Adipocyte (in vitro differentiated cells): Measurements from ENCODE around the gene GPRASP2.
"Not testable (repeated sequence)": the region's sequence is repeated elsewhere in the genome, so short reads cannot be mapped to it uniquely, and the experiment has no call there.

ENCODE experiments used
- DNase-seq: peaks from one replicate; pipeline ENCODE4 v3.0.0-alpha.2; 2015; ENCODE audit warnings: low read depth
- H3K27me3 ChIP-seq: replicated peaks from 2 replicates; pipeline ENCODE4 v1.7.0; 2013; ENCODE audit warnings: mild to moderate bottlenecking, low read length, moderate library complexity; ENCODE audit not compliant: control insufficient read depth, insufficient read depth
- H3K36me3 ChIP-seq: 2 replicates; pipeline ENCODE4 v1.7.0; 2013; ENCODE audit warnings: low read length, mild to moderate bottlenecking, moderate library complexity; ENCODE audit not compliant: control insufficient read depth, insufficient read depth, severe bottlenecking
- H3K4me1 ChIP-seq: 2 replicates; pipeline ENCODE4 v1.7.0; 2013; ENCODE audit warnings: mild to moderate bottlenecking, low read length, moderate library complexity; ENCODE audit not compliant: control insufficient read depth, insufficient read depth
- H3K4me3 ChIP-seq: 2 replicates; pipeline ENCODE4 v1.7.0; 2013; ENCODE audit warnings: mild to moderate bottlenecking, low read length, moderate library complexity
- H3K9ac ChIP-seq: 2 replicates; pipeline ENCODE4 v1.7.0; 2013; ENCODE audit warnings: mild to moderate bottlenecking, low read length, moderate library complexity
- H3K9me3 ChIP-seq: 2 replicates; pipeline ENCODE4 v1.7.0; 2013; ENCODE audit warnings: mild to moderate bottlenecking, low read length, moderate library complexity; ENCODE audit not compliant: control insufficient read depth

GPRASP2 gene

GRCh38 chrX:102712216-102712966, at the start of gene GPRASP2:
Gene GPRASP2, plus strand, starts transcription at chrX:102712448. Its CDS starts 2,422 bp downstream, at chrX:102714870.
- DNase-seq, result peak; percentile 55

GRCh38 chrX:102663820-102664219, 48.4 kb upstream of the GPRASP2 start:
- H3K9ac ChIP-seq, H3K4me1 ChIP-seq, H3K4me3 ChIP-seq, H3K36me3 ChIP-seq, H3K27me3 ChIP-seq, DNase-seq: not testable (repeated sequence)
- peaks cover 23% of the 10 kb centered on the region for H3K9me3 ChIP-seq

More at GRCh38 chrX:102712216-102712966, at the start of gene GPRASP2:
- Histone ChIP-seq H3K9me3 (peaks cover 3% of the 10 kb centered on the region), H3K4me3 (peak within 1 kb of the TSS; percentile 86), H3K27me3 (peaks cover 10% of the 10 kb centered on the region), H3K36me3 (no peaks in the 10 kb centered on the region), H3K4me1 (no peaks in the 10 kb centered on the region), H3K9ac (peak within 1 kb of the TSS; percentile 83)

GRCh38 chrX:102667034-102667433, 45.2 kb upstream of the GPRASP2 start:
- H3K9ac ChIP-seq, H3K27me3 ChIP-seq, H3K4me1 ChIP-seq, H3K4me3 ChIP-seq, H3K36me3 ChIP-seq, DNase-seq: not testable (repeated sequence)
- H3K9me3 ChIP-seq, result peaks cover 23% of the 10 kb centered on the region

- Histone ChIP-seq H3K27me3 (no peaks in the 10 kb centered on the region), H3K9me3 (peaks cover 28% of the 10 kb centered on the region), H3K9ac (no peak overlapping the region), H3K4me3 (no peak overlapping the region), H3K36me3 (no peaks in the 10 kb centered on the region), H3K4me1 (no peaks in the 10 kb centered on the region)
- DNase-seq, result no peak
These were observed 42.7 kb upstream of the GPRASP2 start for GRCh38 chrX:102669526-102669925.

GRCh38 chrX:102672856-102673255, 39.4 kb upstream of the GPRASP2 start:
- Histone ChIP-seq H3K4me3 (no peak overlapping the region), H3K9me3 (peaks cover 15% of the 10 kb centered on the region), H3K27me3 (no peaks in the 10 kb centered on the region), H3K9ac (no peak overlapping the region), H3K36me3 (no peaks in the 10 kb centered on the region), H3K4me1 (no peaks in the 10 kb centered on the region)
- no peak for DNase-seq

GRCh38 chrX:102677479-102677878, 34.8 kb upstream of the GPRASP2 start:
- H3K36me3 ChIP-seq, H3K27me3 ChIP-seq, H3K4me3 ChIP-seq, H3K4me1 ChIP-seq, DNase-seq, H3K9ac ChIP-seq: not testable (repeated sequence)
- H3K9me3 ChIP-seq, result peaks cover 17% of the 10 kb centered on the region

GRCh38 chrX:102684772-102685520, 27.3 kb upstream of the GPRASP2 start:
- Histone ChIP-seq H3K9ac (no peak overlapping the region), H3K4me1 (no peaks in the 10 kb centered on the region), H3K9me3 (peaks cover 21% of the 10 kb centered on the region), H3K4me3 (no peak overlapping the region), H3K27me3 (no peaks in the 10 kb centered on the region), H3K36me3 (no peaks in the 10 kb centered on the region)
- no peak for DNase-seq

GRCh38 chrX:102694749-102695148, 17.5 kb upstream of the GPRASP2 start:
- Histone ChIP-seq H3K27me3 (peaks cover 3% of the 10 kb centered on the region), H3K4me3 (no peak overlapping the region), H3K9me3 (peaks cover 10% of the 10 kb centered on the region), H3K9ac (no peak overlapping the region), H3K36me3 (no peaks in the 10 kb centered on the region), H3K4me1 (no peaks in the 10 kb centered on the region)
- DNase-seq, result no peak

GRCh38 chrX:102696306-102696705, 15.9 kb upstream of the GPRASP2 start:
- H3K36me3 ChIP-seq, result no peaks in the 10 kb centered on the region
- no peak overlapping the region for H3K4me3 ChIP-seq
- peaks cover 3% of the 10 kb centered on the region for H3K27me3 ChIP-seq
- no peaks in the 10 kb centered on the region for H3K4me1 ChIP-seq
- peaks cover 10% of the 10 kb centered on the region for H3K9me3 ChIP-seq
- DNase-seq, result no peak
- no peak overlapping the region for H3K9ac ChIP-seq

- Histone ChIP-seq H3K36me3 (no peaks in the 10 kb centered on the region), H3K4me3 (no peak overlapping the region), H3K27me3 (peaks cover 3% of the 10 kb centered on the region), H3K9ac (no peak overlapping the region), H3K9me3 (peaks cover 7% of the 10 kb centered on the region), H3K4me1 (no peaks in the 10 kb centered on the region)
- peak; percentile 46 for DNase-seq
These were observed 14.8 kb upstream of the GPRASP2 start for GRCh38 chrX:102697494-102697893.

GRCh38 chrX:102708900-102709299, 3.3 kb upstream of the GPRASP2 start:
- H3K9ac ChIP-seq, result no peak overlapping the region
- no peaks in the 10 kb centered on the region for H3K4me1 ChIP-seq
- DNase-seq, result no peak
- peaks cover 2% of the 10 kb centered on the region for H3K27me3 ChIP-seq
- H3K36me3 ChIP-seq, result no peaks in the 10 kb centered on the region
- H3K4me3 ChIP-seq, result no peak overlapping the region
- H3K9me3 ChIP-seq, result peaks cover 3% of the 10 kb centered on the region
